Activated naive CD4-positive, alpha-beta T cell treated with Interleukin-2 at 50 U/mL for 16 hours (primary cell): ENCODE measurements around the gene EID1.
"Not testable (repeated sequence)": the region's sequence is repeated elsewhere in the genome, so short reads cannot be mapped to it uniquely, and the experiment has no call there.

Experiments
- DNase-seq: peaks from one replicate; pipeline ENCODE4 v3.0.0-alpha.2; 2020

Gene EID1, protein sequence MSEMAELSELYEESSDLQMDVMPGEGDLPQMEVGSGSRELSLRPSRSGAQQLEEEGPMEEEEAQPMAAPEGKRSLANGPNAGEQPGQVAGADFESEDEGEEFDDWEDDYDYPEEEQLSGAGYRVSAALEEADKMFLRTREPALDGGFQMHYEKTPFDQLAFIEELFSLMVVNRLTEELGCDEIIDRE

DNA sequence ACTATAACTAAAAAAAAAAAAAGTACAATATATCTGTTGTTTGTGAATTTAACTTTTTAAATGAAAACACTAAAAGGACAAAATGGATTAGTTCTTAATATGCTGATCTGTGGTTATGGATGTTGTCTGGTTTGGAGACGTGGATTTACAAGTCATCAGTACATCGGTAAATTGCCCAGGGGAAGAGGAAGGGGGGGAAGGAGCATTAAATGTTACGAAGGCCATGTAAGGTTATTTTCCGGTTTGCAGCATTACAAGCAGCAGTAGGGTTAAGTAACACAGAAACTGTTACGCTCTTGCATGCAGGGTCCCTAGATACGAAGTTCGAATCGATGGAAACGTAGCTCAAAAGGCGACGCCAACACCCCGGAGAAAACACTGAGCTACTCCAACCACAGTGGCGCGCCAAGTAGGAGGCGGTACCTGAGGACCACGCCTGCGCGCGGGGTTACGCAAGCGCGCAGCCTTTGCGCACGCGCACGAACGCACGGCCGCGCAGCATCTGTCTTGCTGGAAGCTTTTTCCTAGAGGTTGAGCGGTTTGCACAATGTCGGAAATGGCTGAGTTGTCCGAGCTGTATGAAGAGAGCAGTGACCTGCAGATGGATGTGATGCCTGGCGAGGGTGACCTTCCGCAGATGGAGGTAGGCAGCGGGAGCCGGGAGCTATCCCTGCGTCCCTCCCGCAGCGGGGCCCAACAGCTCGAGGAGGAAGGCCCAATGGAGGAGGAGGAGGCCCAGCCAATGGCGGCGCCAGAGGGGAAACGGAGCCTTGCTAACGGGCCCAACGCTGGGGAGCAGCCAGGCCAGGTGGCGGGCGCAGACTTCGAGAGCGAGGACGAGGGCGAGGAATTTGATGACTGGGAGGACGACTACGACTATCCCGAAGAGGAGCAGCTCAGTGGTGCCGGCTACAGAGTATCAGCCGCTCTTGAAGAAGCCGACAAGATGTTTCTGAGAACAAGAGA is at the start of gene EID1:
Gene EID1, plus strand, starts transcription at position 505 of the 966 bp plus-strand sequence. Its CDS starts 43 bp downstream, at position 548.
- peak; percentile 94 for DNase-seq

DNA sequence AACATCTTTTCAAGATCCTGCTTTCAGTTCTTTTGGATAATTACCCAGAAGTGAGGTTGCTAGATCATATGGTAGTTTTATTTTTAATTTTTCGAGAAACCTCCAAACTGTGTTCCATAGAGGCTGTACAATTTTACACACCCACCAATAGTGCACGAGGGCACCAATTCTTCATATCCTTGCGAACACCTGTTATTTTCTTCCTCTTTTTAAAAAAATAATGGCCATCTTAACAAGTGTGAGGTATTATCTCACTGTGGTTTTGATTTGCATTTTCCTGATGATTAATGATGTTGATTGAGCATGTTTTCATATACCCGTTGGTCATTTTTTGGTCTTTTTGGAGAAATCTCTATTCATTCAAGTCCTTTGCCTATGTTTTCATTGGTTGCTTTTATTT is 49.5 kb upstream of the EID1 start:
- DNase-seq, result no peak

DNA sequence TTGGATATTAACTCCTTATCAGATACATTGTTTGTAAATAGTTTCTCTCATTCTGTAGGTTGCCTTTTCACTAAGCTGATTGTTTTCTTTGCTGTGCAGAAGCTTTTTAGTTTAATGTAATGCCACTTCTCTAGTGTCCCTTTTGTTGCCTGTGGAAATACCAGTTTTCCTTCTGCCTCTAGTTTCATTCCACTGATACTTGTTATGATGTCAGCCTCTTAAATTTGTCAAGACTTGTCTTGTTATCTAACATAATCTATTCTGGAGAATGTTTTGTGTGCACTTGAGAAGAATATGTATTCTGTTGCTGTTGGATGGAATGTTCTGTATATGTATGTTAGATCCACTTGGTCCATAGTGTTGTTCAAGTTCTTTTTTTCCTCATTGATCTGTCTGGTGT is 49.0 kb upstream of the EID1 start:
- no peak for DNase-seq

DNA sequence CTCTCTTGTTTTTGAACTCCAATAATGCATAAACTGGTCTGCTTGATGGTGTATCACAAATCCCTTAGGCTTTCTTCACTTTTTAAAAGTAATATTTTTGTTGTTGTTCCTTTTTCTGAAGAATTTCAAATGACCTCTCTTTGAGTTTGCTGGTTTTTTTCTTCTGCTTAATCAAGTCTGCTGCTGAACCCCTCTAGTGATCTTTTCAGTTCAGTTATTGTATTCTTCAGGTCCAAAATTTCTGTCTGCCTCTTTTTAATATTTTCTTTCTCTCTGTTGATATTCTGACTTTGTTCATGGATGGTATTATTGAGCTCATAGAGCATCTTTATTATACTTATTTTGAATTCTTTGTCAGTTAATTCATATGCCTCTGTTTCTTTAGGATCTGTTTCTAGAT is 45.3 kb upstream of the EID1 start:
- no peak for DNase-seq

DNA sequence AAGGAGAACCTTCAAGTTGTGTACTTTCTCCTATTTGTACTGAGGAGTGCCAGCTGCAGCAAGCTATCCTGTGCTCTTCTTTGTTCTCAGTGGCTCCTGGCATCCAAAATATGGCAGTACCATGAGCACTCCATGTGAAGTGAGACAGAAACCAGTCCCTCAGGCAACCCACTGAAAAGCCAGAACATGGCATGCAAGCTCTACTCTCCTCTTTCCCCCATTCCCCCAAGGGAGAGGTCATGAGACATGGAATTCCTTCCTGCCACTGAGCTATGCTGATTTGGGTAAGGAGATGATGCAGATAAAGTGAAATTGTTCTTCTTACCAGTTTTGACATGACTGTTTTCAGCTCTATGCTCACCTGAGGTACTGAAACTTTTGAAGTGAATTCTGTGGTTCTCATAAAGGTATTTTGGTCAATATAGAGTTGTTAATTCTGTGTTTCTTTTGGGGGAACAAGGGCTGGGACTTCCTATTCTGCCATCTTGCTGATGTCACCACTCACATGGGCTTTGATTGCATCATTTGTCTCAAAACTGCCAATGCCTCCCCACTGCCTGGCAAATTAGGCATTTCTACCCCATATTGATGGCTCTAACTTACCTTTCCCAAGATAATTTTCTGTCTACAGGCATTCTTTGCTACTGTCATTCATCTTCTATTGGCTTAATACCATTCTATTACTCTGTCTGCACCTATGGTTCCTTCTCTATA is 44.3 kb upstream of the EID1 start:
- DNase-seq, result no peak

DNA sequence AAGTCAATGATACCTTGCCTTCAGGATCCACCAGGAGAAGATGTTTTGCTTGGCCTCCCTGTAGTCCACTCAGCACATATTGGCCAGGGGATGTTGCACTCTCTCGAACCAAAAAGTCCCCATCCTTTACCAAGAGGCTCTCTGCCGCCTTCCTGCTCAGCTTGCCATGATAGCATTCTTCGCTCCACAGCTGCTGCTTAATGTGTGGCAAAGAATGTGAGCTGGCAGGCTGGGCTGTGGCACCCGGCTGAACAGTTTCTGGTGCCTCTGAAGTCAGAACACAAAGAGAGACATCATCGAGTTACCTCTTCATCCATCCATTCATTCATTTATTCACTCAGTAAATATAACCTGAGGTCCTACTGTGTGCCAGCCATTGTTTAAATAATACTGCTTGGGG is 43.2 kb upstream of the EID1 start:
- no peak for DNase-seq

DNA sequence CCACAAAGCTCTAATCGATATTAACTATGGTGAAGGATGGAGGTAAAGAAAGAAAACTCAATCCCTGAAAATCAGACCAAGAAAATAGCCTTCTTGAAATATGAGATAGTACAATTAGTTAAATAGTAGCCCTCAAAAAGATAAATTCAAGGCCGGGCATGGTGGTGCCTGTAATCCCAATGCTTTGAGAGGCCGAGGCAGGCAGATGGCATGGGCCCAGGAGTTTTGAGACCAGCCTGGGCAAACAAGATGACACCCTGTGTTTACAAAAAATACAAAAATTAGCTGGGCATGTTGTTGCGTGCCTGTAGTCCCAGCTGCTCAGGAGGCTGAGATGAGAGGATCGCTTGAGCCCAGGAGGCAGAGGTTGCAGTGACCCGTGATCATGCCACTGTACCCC is 35.4 kb upstream of the EID1 start:
- no peak for DNase-seq

DNA sequence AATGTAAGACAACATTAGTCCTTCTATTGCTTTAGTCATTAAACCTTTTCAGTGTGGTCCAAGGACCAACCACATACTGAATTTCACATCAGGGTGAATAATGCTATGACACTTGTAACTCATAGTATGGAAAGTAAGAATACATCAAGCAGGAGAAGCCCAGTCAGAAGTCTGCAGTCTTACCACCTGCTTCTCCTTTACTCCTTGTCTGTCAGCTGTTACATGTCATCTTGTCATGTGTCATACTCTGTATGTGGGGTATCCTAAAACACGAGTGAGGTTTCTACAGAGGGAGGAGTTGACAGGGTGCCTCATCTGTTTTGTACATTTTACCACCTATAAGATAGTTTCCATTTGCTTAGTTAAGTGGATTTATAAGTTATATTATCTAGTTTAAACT is 32.8 kb upstream of the EID1 start:
- no peak for DNase-seq

DNA sequence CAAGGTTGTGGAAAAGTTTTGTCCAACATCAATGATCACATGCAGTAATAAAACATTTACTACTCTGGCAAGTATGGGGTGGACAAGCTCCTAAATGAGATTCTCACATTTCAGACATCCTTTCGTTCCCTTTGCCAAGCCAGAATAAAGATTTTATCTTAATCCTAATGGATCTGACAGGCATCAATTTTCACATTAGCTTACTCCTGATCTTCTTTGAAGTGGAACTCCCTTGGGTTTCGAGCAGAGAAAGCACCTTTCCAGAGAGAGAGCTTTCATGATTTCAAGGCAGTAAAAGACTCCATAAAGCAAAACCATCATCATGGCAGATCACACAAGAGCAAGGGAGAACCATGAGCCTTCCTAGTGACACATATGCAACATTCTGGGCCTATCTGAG is 27.3 kb upstream of the EID1 start:
- no peak for DNase-seq

DNA sequence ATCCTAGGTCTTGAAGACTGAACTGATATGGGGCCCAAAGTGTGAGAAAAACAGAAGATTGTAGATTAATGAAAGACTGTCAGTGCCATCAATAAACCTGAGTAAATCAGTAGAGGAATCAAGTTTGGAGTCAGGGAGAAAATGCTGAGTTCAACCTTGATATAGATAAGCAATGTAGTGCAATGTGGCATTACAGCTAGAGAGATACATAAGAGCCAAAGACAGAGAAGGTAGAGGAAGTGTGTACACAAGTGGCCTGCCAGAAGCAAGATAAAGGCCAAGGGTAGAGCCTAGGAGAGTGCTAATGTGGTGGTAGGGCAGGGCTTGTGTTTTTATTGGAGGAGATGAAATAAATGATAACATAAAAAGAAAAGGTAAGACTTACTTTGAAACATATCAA is 26.0 kb upstream of the EID1 start:
- no peak for DNase-seq

DNA sequence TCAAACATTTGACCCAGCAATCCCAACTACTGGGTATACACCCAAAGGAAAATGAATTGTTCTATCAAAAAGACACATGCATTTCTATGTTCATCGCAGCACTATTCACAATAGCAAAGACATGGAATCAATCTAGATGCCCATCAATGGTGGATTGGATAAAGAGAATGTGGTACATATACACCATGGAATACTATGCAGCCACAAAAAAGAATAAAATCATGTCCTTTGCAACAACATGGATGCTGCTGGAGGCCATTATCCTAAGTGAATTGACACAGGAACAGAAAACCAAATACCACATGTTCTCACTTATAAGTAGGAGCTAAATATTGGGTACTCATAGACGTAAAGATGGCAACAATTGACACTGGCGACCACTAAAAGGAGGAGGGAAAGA is 23.5 kb upstream of the EID1 start:
- DNase-seq, result not testable (repeated sequence)

DNA sequence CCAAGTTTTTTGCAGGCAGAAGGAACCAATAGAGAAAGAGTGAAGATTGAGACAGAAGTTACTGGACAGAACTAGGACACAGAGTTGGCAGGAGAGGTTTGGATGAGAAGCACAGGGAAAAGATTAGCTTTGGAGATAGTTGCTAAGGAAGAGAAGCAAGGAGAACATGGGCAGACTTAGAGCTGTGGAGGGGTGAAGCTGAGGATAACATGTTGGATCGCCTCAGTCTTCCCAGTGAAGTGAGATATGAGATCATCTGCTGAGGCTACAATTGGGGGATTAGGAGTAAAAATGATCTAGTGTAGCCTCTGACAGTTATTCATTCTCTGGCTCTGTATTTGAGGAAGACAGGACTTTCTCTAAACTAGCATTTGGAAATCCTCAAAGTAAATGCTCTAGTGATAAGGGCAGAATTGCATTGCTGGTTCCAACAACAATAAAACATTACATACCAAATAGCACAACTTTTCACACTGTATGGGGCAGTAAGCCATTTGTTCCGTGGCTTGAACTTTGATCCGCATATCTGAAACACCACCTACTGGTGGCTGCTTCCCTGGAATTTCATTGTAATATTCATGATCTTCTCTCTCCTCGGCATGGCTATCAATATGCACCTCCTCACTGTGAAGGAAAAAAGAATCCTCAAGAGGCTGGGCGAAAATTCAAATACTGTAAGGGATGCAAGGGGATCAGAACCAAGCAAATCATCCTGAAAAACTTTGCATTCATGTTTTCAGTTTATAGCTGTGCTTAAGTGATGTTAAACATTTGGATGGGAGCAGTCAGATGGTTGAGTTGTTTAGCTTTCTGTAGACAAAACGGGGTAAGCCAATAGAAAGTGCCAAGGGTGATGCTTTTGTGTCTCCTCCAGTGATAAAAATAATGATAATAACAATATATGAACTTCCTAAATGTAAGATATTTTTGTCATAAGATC is 22.2 kb upstream of the EID1 start:
- no peak for DNase-seq

DNA sequence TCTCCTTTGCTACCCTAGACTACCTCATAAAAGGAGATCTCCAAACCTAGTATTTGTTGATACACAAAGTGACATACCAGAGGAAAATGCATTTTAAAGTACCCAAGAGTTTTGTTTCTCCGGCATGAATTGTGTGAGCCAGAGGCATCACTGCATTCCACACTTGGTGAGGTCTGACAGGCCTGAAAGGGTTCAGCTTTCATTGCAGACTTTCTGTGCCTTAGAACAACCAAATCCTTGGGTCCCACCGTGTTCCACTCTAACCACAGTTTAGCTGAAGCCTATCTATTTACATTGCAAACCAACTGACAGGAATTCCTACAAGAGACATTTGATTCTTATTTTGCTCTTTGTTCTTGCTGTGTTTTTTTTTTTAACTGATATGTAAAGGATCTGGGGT is 21.0 kb upstream of the EID1 start:
- no peak for DNase-seq

DNA sequence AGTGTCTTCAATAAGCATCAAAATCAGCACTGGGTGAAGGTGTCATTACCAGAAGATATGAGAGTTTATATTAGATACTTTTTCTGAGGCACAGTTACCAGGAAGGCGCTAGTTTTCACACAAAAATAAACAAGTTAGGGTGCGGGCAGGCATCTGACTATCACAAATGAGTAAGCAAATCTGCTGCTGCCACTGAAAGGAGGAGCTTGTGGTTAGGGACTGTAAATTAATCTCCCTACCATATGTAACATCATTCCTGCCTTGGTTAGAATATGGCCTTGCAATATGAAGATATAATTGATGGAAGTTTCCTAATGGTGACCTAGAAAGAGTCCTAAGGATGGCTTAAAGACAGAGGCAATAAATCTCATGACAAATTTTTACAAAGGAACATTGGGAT is 19.5 kb upstream of the EID1 start:
- DNase-seq, result no peak

DNA sequence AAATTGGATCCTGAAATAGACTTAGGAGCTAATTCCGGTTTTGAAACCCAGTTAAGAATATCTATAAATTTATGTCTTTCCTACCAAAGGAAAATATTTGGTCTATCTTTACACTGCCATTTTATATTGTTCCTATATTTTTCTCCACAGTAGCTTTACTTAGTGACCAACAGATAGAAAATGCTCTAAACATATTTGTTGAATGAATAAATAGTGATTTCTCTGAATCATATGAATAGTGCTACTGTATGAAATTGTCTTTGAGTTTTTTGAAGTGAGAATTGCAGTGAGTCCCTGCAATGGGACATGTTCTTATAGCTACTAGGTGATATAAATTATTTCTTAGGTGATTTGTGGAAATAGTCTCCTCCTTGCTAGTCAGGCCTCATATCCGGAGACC is 18.5 kb upstream of the EID1 start:
- no peak for DNase-seq

DNA sequence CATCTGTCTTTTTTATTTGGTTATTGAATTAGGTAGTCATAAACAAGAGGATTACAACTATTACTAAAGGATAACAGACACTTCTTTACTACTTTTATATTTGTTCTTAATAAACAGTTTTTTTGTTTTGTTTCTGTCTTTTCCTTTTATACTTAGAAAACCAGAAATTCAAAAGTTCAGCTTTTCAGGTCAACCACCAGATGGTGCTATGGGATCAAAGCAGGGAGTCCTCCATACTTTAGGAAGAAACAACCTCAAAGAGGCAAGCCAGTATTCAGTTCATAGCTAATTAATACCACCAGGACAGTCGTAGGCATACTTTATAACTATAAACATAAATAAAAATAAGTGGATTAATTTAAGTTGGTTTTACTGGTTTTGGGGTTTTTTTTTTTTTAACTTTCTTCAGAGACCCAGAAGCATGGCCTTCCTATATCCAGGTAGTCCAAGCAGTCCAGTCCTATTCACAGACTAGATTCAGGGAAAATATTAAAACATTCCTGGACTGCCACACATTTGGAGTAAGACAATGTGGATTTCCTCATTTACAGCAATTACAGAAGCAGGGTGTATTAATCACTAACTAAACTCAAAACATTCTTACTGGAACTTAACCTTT is 16.0 kb upstream of the EID1 start:
- peak; percentile 11 for DNase-seq

DNA sequence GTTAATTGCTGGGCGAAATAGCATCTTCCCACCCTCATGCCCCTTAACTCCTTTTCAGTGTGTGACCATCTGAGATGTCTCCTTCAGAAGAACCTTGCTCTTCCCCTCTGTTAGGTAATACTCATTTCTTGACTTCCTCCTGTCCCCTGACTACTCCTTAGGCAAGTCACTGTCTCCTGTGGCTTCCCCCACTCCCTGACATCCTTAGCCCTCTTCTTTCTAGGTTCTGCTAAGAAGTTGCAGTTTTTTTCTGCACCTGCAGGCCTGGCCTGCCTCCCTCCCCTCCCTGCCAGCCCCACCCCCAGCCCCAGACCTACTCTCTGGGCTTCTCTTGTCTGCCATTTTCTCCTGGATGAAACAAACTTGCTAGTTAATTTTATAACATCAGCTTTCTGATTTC is 15.2 kb upstream of the EID1 start:
- no peak for DNase-seq

DNA sequence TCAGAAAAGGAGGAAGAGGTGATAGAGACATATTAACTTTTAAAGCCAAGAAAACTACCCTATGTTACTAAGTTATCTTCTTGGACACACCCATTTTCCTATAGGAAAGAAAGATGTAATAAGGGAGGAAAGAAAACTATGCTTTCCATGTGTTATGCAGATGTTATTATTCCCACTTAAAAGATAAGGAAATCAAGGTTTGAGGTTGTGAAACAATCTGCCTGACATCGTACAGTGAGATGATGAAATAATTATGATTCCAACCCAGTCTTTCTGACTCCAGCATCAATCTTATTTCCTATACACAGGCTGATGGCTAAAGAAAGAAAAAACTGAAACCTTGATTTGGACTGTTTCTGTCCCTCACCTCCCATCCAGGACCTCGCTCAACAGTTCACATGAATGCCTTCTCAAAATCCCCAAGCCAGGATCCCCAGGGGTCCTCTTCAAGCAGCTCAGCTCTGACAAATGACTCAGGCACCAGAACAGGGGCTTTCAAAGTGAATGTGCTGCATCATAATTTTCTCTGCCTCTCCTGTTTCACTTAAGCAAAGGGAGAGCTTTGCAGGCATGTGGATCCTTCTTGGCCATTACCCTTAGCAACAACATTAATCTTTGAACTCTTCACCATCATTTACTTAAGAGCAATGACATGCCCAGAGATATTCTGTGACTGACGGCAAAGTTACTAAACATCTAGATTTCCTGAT is 12.4 kb upstream of the EID1 start:
- DNase-seq, result no peak

DNA sequence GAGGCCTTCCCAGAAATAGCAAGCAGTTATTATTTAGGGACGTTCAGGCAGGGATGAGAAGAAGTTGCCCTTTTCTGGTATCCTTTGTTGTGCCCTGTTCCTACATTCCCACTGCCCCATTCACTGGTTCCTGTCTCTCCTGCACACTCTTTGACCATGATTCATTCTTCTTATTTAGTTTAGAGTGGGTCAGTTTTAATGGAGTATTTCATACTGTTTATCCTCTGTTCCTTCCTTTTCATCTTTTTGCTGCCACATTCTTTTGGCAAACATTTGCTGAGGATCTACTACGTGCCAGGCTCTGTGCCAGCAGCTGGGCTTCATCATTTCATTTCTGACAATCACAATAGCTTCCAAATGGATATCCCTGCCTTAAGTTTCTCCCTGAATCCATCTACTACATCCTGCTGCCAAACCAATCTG is 11.8 kb upstream of the EID1 start:
- DNase-seq, result no peak

DNA sequence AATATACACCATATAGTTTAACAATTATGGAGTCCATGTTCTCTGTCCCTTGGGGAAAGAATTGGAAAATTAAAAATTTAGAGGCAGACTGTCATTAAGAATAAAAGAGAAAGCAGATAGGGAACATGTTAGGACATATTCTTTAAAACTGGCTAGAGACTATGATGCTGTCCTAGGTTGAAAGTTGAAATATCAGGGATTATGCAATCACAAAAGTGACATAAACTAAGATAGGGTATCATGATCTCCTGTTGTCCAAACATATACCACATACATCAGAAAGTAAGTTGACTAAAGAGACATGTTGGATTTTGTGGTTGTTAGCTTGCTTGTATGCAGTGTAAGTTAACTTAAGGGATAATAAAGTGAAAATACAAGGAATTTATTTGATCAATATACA is 9.9 kb upstream of the EID1 start:
- DNase-seq, result no peak

DNA sequence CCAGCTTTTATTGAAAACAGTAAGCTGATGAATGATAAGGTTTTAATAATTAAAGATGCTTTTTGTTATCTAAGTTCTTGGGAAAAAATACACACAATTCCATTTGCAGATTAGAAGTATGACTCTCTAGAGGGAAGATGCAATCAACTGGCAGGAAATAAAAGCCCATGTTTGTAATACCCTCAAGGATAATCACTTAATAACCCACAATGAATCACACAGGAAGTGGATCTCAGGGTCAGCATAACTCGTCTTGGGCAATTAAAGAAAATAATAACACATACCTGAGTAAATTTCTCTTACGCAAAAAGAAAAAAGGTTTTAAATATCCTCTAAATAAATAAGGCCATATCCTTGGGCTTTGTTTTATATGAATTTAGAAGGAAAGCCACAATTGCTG is 9.4 kb upstream of the EID1 start:
- DNase-seq, result no peak

DNA sequence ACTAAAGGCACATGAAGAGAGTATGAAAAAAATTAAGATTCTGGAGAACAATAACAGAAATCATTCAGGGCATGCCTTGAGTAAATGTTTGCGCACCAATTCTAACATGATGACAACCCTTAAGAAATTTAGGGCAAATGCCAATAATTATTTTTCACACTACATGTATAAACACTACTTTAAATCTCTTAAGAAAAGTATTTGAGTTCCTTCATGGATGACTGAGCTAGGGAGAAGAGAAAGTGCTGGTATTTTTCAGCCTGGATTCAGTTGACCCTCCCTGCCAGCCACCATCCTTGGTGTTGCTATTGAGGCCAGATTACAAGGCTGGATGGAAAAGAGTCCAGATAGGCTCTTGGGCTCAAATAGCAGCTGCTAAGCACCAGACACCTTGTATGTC is 8.0 kb upstream of the EID1 start:
- no peak for DNase-seq
